Common myeloid progenitor, CD34-positive (primary cell): ENCODE data around the gene NDUFAF5.

Source experiments
- CTCF ChIA-PET: fragments of 350-600 bp; sonication (Branson Sonifier 250); formaldehyde crosslinking; loops from one replicate; lab custom pipeline; 2021; ENCODE audit warnings: antibody characterized with exemption; lab: Charles Lee
- POLR2A ChIA-PET: fragments of 350-600 bp; sonication (Branson Sonifier 250); formaldehyde crosslinking; loops from one replicate; lab custom pipeline; 2021; ENCODE audit warnings: antibody characterized with exemption; lab: Charles Lee
- DNase-seq, 3 donors: peaks; one replicate each; pipeline versions ENCODE4 v3.0.0 to v3.0.0-alpha.2; 2013
- H3K27ac ChIP-seq, 2 experiments: 1 replicate in 1 of 2; 2 replicates in 1 of 2; pipeline ENCODE4 v1.7.0; 2013; ENCODE audit warnings: inconsistent platforms in 2 of 2, low read length in 2 of 2, mild to moderate bottlenecking in 2 of 2, low read depth in 1 of 2, moderate library complexity in 1 of 2; ENCODE audit not compliant: severe bottlenecking in 2 of 2, insufficient read depth in 1 of 2, poor library complexity in 1 of 2
- H3K27me3 ChIP-seq, 5 experiments: replicated peaks in 2 of 5; 1 replicate in 3 of 5; 2 replicates in 2 of 5; pipeline versions ENCODE4 v1.6.1 to v1.7.0; 2013; ENCODE audit warnings: low read length in 4 of 5, mild to moderate bottlenecking in 2 of 5, moderate library complexity in 2 of 5, inconsistent platforms in 1 of 5; ENCODE audit not compliant: insufficient read depth in 5 of 5, control insufficient read depth in 4 of 5
- H3K36me3 ChIP-seq, 4 experiments: 1 replicate in 2 of 4; 2 replicates in 2 of 4; pipeline versions ENCODE4 v1.6.1 to v1.7.0; 2013; ENCODE audit warnings: low read length in 3 of 4, control low read depth in 1 of 4, mild to moderate bottlenecking in 1 of 4; ENCODE audit not compliant: control insufficient read depth in 4 of 4, insufficient read depth in 4 of 4
- H3K4me1 ChIP-seq, 4 experiments: 1 replicate in 3 of 4; 2 replicates in 1 of 4; pipeline versions ENCODE4 v1.6.1 to v1.7.1; 2013; ENCODE audit warnings: low read length in 3 of 4, mild to moderate bottlenecking in 3 of 4, control low read depth in 1 of 4, inconsistent platforms in 1 of 4, moderate library complexity in 1 of 4; ENCODE audit not compliant: control insufficient read depth in 4 of 4, insufficient read depth in 4 of 4; ENCODE audit errors: control extremely low read depth in 1 of 4
- H3K4me3 ChIP-seq, 7 experiments: 1 replicate in 4 of 7; 2 replicates in 3 of 7; pipeline versions ENCODE4 v1.5.1 to v1.7.0; 2013; ENCODE audit warnings: mild to moderate bottlenecking in 7 of 7, low read length in 6 of 7, moderate library complexity in 6 of 7, inconsistent platforms in 2 of 7, low read depth in 2 of 7, control low read depth in 1 of 7; ENCODE audit not compliant: insufficient read depth in 4 of 7, control insufficient read depth in 1 of 7; ENCODE audit errors: extremely low read depth in 1 of 7
- H3K9me3 ChIP-seq, 5 experiments: 1 replicate in 4 of 5; 2 replicates in 1 of 5; pipeline versions ENCODE4 v1.6.1 to v1.7.1; 2013; ENCODE audit warnings: low read length in 4 of 5, mild to moderate bottlenecking in 2 of 5, inconsistent platforms in 1 of 5, low read depth in 1 of 5, moderate library complexity in 1 of 5; ENCODE audit not compliant: control insufficient read depth in 4 of 5, insufficient read depth in 2 of 5; ENCODE audit errors: control extremely low read depth in 1 of 5
- WGBS: methylation state at CpG from one replicate; pipeline ENCODE4 v1.1.5; 2013; ENCODE audit not compliant: insufficient coverage; 5-methylcytosine and 5-hydroxymethylcytosine counted together

The NDUFAF5 gene

GRCh38 chr20:13809373-13809772, 24.5 kb downstream of the NDUFAF5 start:
- Histone ChIP-seq H3K27ac (no peak overlapping the region), H3K36me3 (peaks cover 15 to 64% (median 51%) of the 10 kb centered on the region in 4 experiments), H3K9me3 (no peaks in the 10 kb centered on the region), H3K4me1 (no peaks in the 10 kb centered on the region), H3K27me3 (no peaks in the 10 kb centered on the region), H3K4me3 (no peak overlapping the region)
- no peak for DNase-seq
- WGBS, result 100% methylated on average over 2 of the region's 2 CpGs
- ChIA-PET POLR2A (no interaction called here), CTCF (interaction anchor here (0.5 kb wide), 1 partner anchor 11 kb away, joined by 3 read pairs; no protein-coding TSS in a partner anchor)

- DNase-seq, result no peak
- Histone ChIP-seq H3K9me3 (no peaks in the 10 kb centered on the region), H3K4me3 (no peak overlapping the region), H3K27me3 (no peaks in the 10 kb centered on the region), H3K36me3 (peaks cover 15 to 65% (median 53%) of the 10 kb centered on the region in 4 experiments), H3K4me1 (no peaks in the 10 kb centered on the region), H3K27ac (no peak overlapping the region)
- POLR2A ChIA-PET, result no interaction called here
- CTCF ChIA-PET, result no interaction called here
- WGBS, result 100% methylated on average over 3 of the region's 3 CpGs
Measured at GRCh38 chr20:13809855-13810254, 25.0 kb downstream of the NDUFAF5 start.

- Histone ChIP-seq H3K4me1 (no peaks in the 10 kb centered on the region), H3K27me3 (no peaks in the 10 kb centered on the region), H3K36me3 (peaks cover 15 to 68% (median 54%) of the 10 kb centered on the region in 4 experiments), H3K27ac (no peak overlapping the region), H3K4me3 (no peak overlapping the region), H3K9me3 (no peaks in the 10 kb centered on the region)
- CTCF ChIA-PET, result no interaction called here
- no peak for DNase-seq
- POLR2A ChIA-PET, result no interaction called here
Measured at GRCh38 chr20:13810446-13810845, 25.6 kb downstream of the NDUFAF5 start.

GRCh38 chr20:13813910-13814309, 29.1 kb downstream of the NDUFAF5 start:
- Histone ChIP-seq H3K9me3 (no peaks in the 10 kb centered on the region), H3K4me1 (no peaks in the 10 kb centered on the region), H3K4me3 (no peak overlapping the region), H3K27me3 (no peaks in the 10 kb centered on the region), H3K36me3 (peaks cover 19 to 88% (median 67%) of the 10 kb centered on the region in 4 experiments), H3K27ac (no peak overlapping the region)
- no peak for DNase-seq
- POLR2A ChIA-PET, result interaction anchor here (0.5 kb wide), 1 partner anchor 10 kb away, joined by 4 read pairs; no protein-coding TSS in a partner anchor
- WGBS, result 50% methylated on average over 2 of the region's 3 CpGs
- CTCF ChIA-PET, result no interaction called here

- no peaks in the 10 kb centered on the region for H3K4me1 ChIP-seq
- no peaks in the 10 kb centered on the region for H3K27me3 ChIP-seq
- peaks cover 16 to 80% (median 60%) of the 10 kb centered on the region in 4 experiments for H3K36me3 ChIP-seq
- ChIA-PET CTCF (no interaction called here), POLR2A (no interaction called here)
- 100% methylated on average over 2 of the region's 4 CpGs for WGBS
- no peak overlapping the region for H3K27ac ChIP-seq
- H3K9me3 ChIP-seq, result no peaks in the 10 kb centered on the region
- H3K4me3 ChIP-seq, result no peak overlapping the region
- DNase-seq, result no peak
Measured at GRCh38 chr20:13814672-13815071, 29.8 kb downstream of the NDUFAF5 start.

GRCh38 chr20:13816757-13817156, 31.9 kb downstream of the NDUFAF5 start:
- POLR2A ChIA-PET, result no interaction called here
- Histone ChIP-seq H3K27ac (no peak overlapping the region), H3K27me3 (no peaks in the 10 kb centered on the region), H3K9me3 (no peaks in the 10 kb centered on the region), H3K4me1 (no peaks in the 10 kb centered on the region), H3K4me3 (no peak overlapping the region), H3K36me3 (peaks cover 7 to 61% (median 48%) of the 10 kb centered on the region in 4 experiments)
- WGBS, result no CpG with 5 or more reads among the region's 3 CpGs
- no peak for DNase-seq
- CTCF ChIA-PET, result interaction anchor here (1.3 to 3.3 kb wide), 4 partner anchors 9 to 238 kb away, joined by 3 to 18 read pairs (median 4); no protein-coding TSS in a partner anchor

GRCh38 chr20:13817342-13817741, 32.5 kb downstream of the NDUFAF5 start:
- no peaks in the 10 kb centered on the region for H3K9me3 ChIP-seq
- DNase-seq, result no peak
- no peak overlapping the region for H3K4me3 ChIP-seq
- peaks cover 7 to 56% (median 43%) of the 10 kb centered on the region in 4 experiments for H3K36me3 ChIP-seq
- no peaks in the 10 kb centered on the region for H3K27me3 ChIP-seq
- H3K4me1 ChIP-seq, result no peaks in the 10 kb centered on the region
- CTCF ChIA-PET, result interaction anchor here (0.6 to 3.3 kb wide), 4 partner anchors 9 to 428 kb away, joined by 3 to 18 read pairs (median 4); no protein-coding TSS in a partner anchor
- POLR2A ChIA-PET, result no interaction called here
- H3K27ac ChIP-seq, result no peak overlapping the region
